Activated B cell treated with CpG ODN at 0.5 μM for 24 hours (primary cell): ENCODE data around the gene TUBB2A. TPM values are rescaled to one million over a fixed set of nuclear protein-coding genes. Genes with fewer than 3 reads are reported as not detected.

Experiments
- ATAC-seq: fragments of 200-7000 bp; cut with Tn5 transposase; one replicate; pipeline ENCODE4 v1.10.0; 2021; ENCODE audit warnings: low read depth, mild to moderate bottlenecking, moderate library complexity
- CTCF ChIA-PET: fragments of 350-600 bp; sonication (Branson Sonifier 250); formaldehyde crosslinking; loops from one replicate; lab custom pipeline; 2021; ENCODE audit warnings: antibody characterized with exemption; lab: Charles Lee
- POLR2A ChIA-PET: fragments of 350-600 bp; sonication (Branson Sonifier 250); formaldehyde crosslinking; loops from one replicate; lab custom pipeline; 2021; ENCODE audit warnings: antibody characterized with exemption; lab: Charles Lee
- DNase-seq: peaks from one replicate; pipeline ENCODE4 v3.0.0; 2022
- H3K27ac Mint-ChIP-seq: one replicate; pipeline ENCODE4 v1.8.0; 2020; ENCODE audit warnings: mixed read lengths
- H3K27me3 Mint-ChIP-seq: one replicate; pipeline ENCODE4 v1.8.0; 2021; ENCODE audit warnings: mixed read lengths
- H3K36me3 Mint-ChIP-seq: one replicate; pipeline ENCODE4 v1.8.0; 2021; ENCODE audit warnings: low read depth, mixed read lengths
- H3K4me1 Mint-ChIP-seq: one replicate; pipeline ENCODE4 v1.8.0; 2021; ENCODE audit warnings: mixed read lengths
- H3K4me3 Mint-ChIP-seq: one replicate; pipeline ENCODE4 v1.8.0; 2020; ENCODE audit warnings: mild to moderate bottlenecking, mixed read lengths
- H3K9me3 Mint-ChIP-seq: one replicate; pipeline ENCODE4 v1.8.0; 2020; ENCODE audit warnings: mixed read lengths
- CTCF ChIP-seq: fragments of 200-600 bp; IDR thresholded peaks from one replicate; pipeline ENCODE4 v1.8.0; 2022; ENCODE audit warnings: antibody characterized with exemption, mild to moderate bottlenecking
- intact Hi-C: fragments of 100-400 bp; cut with micrococcal nuclease; formaldehyde crosslinking; loops from one replicate; pipeline ENCODE4 v1.15.1; 2024
- total RNA-seq: library from RNA; stranded (reverse); gene quantifications from 2 replicates; pipeline ENCODE4 v1.2.3, GENCODE V29; 2022

TUBB2A gene
- total RNA-seq, 1 donor from 2014 or later = 3.3 TPM

- intact Hi-C loops = no loop called here
- POLR2A ChIA-PET = no interaction called here
- DNase-seq (no peak), ATAC-seq (no peak)
- no peak overlapping the region for H3K4me3 Mint-ChIP-seq
- peaks cover 3% of the 10 kb centered on the region for H3K27me3 Mint-ChIP-seq
- H3K27ac Mint-ChIP-seq = no peak overlapping the region
- CTCF ChIA-PET = no interaction called here
- no peaks in the 10 kb centered on the region for H3K9me3 Mint-ChIP-seq
- H3K4me1 Mint-ChIP-seq = peaks cover 10% of the 10 kb centered on the region
- TF ChIP-seq CTCF = no peak
- peaks cover 7% of the 10 kb centered on the region for H3K36me3 Mint-ChIP-seq
Measured at GRCh38 chr6:3151691-3152090, 5.7 kb downstream of the TUBB2A start.

GRCh38 chr6:3147914-3148757 lies 9.2 kb downstream of the TUBB2A start:
- Mint-ChIP-seq H3K27ac (no peak overlapping the region), H3K4me1 (peaks cover 3% of the 10 kb centered on the region), H3K9me3 (no peaks in the 10 kb centered on the region), H3K27me3 (no peaks in the 10 kb centered on the region), H3K4me3 (no peak overlapping the region), H3K36me3 (peaks cover 10% of the 10 kb centered on the region)
- ChIA-PET POLR2A (no interaction called here), CTCF (no interaction called here)
- ATAC-seq (no peak), DNase-seq (no peak)
- no peak for TF ChIP-seq CTCF
- intact Hi-C loops = no loop called here

- ChIA-PET CTCF (no interaction called here), POLR2A (no interaction called here)
- DNase-seq (no peak), ATAC-seq (no peak)
- Mint-ChIP-seq H3K9me3 (no peaks in the 10 kb centered on the region), H3K27me3 (no peaks in the 10 kb centered on the region), H3K27ac (no peak overlapping the region), H3K4me3 (no peak overlapping the region), H3K4me1 (peaks cover 2% of the 10 kb centered on the region), H3K36me3 (peaks cover 18% of the 10 kb centered on the region)
- TF ChIP-seq CTCF = no peak
- intact Hi-C loops = no loop called here
Measured at GRCh38 chr6:3144571-3144970, 12.8 kb downstream of the TUBB2A start.

- peaks cover 12% of the 10 kb centered on the region for H3K4me1 Mint-ChIP-seq
- H3K36me3 Mint-ChIP-seq = peaks cover 24% of the 10 kb centered on the region
- CTCF ChIA-PET = no interaction called here
Measured at GRCh38 chr6:3143158-3143557, 14.2 kb downstream of the TUBB2A start.

More at GRCh38 chr6:3143158-3143557, 14.2 kb downstream of the TUBB2A start:
- intact Hi-C loops = no loop called here
- POLR2A ChIA-PET = interaction anchor here (0.6 kb wide), 1 partner anchor 102 kb away, joined by 3 read pairs; no protein-coding TSS in a partner anchor
- Mint-ChIP-seq H3K4me3 (no peak overlapping the region), H3K27ac (no peak overlapping the region), H3K9me3 (no peaks in the 10 kb centered on the region), H3K27me3 (no peaks in the 10 kb centered on the region)
- TF ChIP-seq CTCF = no peak
- ATAC-seq (no peak), DNase-seq (no peak)
